SK-N-SH treated with all-trans-retinoic acid at 6 μM for 48 hours (cell line): Measurements from ENCODE around the gene CYFIP1.

Experiments
- ARNTL ChIP-seq: fragments of 450-650 bp; formaldehyde crosslinking; IDR thresholded peaks from 2 replicates; pipeline ENCODE4 v1.5.0; 2020; ENCODE audit warnings: low read depth, mild to moderate bottlenecking, moderate library complexity, borderline replicate concordance
- GLIS3 ChIP-seq: fragments of 250-450 bp; sonication (Bioruptor Pico); IDR thresholded peaks from 2 replicates; pipeline ENCODE4 v1.5.0; 2020; ENCODE audit warnings: mild to moderate bottlenecking, moderate library complexity
- SNAI2 ChIP-seq: fragments of 250-450 bp; sonication (Bioruptor Pico); IDR thresholded peaks from 2 replicates; pipeline ENCODE4 v1.5.0; 2020; ENCODE audit warnings: mild to moderate bottlenecking, moderate library complexity
- ZFP3 ChIP-seq: fragments of 250-450 bp; sonication (Bioruptor Pico); IDR thresholded peaks from 2 replicates; pipeline ENCODE4 v1.5.0; 2020; ENCODE audit warnings: mild to moderate bottlenecking, moderate library complexity
- ZNF565 ChIP-seq: fragments of 450-650 bp; formaldehyde crosslinking; conservative IDR thresholded peaks from 2 replicates; pipeline ENCODE4 v1.5.0; 2020; ENCODE audit warnings: low read depth, mild to moderate bottlenecking, moderate library complexity

DNA sequence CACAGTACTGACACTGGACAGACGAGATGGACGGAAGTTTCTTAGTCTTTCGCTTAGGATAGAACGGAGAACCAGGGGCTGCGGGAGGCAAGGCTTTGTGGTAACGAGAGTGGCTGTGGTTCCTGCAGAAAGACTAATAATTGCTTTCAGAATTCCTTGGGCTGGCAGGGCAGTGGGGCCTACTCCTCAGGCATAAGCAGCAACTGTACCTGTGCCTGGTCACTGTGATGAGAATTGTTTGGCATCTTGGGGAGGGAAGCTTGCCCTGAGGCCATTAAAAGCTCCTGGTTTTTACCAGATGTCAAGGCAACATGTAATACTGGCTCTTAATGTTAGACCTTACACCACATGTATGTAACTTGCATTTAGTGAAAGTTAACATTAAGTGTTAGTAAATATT, 134.1 kb downstream of the CYFIP1 start:
- TF ChIP-seq ZFP3 (CRISPR knock-in tag) (no peak), ARNTL (CRISPR knock-in tag) (no peak), SNAI2 (CRISPR knock-in tag) (no peak), GLIS3 (no peak), ZNF565 (CRISPR knock-in tag) (no peak)
